Stimulated activated CD4-positive, alpha-beta T cell treated with anti-CD3 and anti-CD28 coated beads, Interleukin-1b, Interleukin-23, amount 100 ng/mL, for 24 hours (primary cell): ENCODE results near the gene BRF1.

Source experiments
- DNase-seq, 4 experiments: peaks; one replicate each; pipeline ENCODE4 v3.0.0-alpha.2; 2020; ENCODE audit warnings: low read depth in 4 of 4, low spot score in 1 of 4

BRF1 gene

DNA sequence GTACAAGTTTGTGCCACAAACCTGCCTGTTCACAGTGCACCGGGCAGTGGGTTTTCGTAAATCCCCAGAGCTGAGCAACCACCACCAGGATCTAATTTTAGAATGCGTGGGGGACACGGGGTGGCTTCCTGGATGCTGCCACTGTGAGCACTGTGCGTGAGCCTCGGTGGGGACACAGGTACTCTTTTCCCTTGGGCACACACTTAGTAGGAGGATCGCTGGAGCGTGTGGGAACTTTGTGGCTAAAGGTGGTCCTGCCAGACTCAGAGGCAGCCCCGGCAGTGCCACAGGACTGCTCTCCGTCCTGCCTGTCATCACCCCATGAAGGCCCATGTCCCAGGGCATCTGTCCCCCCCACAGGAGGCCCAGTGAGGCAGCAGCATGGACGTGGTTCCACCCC is 31.4 kb downstream of the BRF1 start:
- DNase-seq = no peak

DNA sequence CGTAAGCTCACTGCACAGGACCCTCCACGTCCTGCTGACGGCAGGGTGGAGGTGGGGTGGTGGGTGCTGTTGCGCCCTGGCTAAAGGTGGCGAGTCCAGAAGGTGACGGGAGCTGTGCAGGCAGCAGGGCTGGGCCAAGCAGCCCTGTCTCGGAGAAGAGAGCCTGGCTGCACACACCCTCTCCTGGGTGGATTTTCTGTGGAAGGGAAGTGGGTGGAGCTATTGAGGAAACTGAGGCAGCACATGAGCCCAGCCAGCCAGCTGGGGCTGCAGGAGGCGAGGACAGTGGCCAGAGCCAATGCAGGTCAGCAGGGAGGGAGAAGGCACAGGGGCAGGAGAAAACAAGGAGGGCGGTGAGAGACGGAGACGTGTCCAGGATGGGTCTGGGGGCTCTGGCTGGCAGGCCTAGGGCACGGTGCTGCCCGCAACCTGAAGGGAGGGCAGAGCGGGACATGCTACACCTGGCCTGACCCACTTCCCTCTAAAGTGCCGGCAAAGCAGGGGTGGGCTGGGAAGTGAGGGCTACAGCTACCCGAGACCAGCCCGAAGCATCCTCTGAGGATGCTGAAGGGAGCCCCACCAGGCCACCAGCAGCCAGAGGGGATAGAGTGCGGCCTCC is 32.0 kb downstream of the BRF1 start:
- DNase-seq = no peak

DNA sequence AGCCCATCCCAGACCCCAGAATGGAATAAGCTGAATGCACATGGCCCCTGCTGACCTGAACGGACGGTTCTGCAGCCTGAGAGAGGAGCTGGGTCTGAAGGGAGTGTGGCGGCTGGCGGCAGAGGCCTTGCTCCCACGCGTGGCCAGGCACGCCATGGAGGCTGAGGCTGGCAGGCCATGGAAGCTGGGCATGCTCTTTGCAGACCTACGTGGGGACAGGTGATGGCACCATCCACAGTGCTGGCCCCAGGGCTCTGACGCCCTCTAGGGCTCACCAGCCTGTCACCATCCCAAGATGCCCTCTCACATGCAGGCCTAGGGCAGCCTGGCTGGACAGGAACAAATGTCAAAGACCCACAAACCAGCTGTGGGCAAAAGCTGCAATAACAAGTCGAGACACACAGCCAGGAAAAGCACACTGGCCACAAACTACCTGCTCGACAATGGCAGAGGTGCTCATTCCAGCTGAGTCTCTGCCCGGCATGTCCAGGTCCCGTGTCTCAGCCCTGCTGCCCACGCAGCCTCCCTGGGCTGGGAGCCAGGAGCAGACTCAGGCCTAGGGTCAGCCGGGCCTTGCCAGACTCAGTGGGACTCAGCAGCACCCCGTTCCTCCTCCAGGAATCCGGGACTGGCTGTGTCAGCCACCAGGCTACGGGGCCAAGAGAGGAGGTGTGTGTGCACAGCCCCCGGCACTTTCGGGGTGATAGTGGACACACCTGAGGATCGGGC is 32.8 kb downstream of the BRF1 start:
- no peak for DNase-seq

DNA sequence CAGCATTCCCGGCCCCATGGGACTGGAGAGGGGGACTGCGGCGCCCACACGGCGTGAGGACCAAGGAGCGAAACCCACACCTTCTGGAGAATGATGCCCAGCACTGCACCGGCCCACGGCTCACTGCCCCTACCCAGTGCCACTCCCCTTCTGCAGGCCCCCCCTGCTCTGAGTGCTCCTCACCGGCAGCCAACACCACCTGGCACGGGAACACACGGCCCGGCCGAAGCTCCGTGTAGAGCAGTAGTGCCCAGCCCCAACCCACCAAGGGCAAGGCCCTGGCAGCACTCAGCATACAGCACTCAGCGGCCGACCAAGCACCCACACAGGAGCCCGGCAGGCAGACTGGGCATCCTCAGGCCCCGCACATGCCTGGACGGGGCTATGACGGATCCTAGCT is 39.0 kb downstream of the BRF1 start:
- DNase-seq = no peak

DNA sequence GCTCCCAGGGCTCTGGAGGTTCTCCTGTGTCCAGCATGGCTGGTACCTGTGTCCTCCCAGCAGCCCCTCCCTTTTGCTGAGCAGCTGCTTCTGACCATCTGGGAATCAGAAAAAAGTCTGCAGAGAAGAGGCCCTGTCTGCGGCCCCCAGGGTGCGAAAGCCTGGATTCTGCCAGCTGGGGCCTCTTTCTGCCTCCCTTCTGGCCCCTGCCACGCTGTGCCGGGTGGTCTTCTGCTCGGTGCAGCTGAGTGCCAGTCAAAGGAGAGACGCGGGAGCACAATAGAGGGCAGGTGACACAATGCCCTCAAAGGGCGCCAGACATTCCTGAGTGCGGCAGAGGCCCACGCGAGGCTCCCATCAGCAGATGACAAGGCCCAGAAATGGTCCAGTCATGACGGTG is 39.8 kb downstream of the BRF1 start:
- no peak for DNase-seq

DNA sequence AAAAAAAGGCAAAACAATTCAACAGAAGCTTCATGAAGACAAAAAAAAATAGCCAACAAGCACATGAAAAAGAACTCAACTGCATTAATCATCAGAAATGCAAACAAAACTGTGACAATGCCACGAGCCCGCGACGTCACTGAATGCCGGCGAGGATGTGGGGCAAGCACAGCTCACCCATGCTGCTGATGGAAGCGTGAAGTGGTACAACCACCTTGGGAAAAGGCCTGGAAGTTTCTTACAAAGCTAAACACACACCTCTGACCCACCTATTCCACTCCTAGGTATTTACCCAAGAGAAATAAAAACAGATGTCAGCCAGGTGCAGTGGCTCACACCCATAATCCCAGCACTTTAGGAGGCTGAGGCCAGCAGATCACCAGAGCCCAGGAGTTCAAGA is 42.0 kb downstream of the BRF1 start:
- no peak for DNase-seq

DNA sequence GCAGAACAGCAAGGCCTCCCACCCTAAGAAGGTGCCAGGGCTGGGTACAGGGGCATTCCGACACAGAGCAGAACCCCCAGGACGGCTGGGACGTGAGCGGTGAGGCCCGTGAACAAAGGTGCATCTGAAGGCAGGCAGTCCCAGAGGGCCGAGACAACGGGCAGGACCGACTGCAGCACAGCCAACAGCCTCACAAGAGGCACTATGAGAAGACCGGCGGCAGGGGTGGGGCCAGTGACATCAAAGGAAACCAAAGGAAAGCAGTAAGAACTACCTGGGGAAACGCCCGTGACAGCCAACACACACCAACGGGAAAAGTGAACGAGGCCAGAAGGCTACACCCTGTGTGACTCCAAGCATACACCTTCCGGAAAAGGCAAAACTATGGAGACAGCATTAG is 43.3 kb downstream of the BRF1 start:
- no peak for DNase-seq

DNA sequence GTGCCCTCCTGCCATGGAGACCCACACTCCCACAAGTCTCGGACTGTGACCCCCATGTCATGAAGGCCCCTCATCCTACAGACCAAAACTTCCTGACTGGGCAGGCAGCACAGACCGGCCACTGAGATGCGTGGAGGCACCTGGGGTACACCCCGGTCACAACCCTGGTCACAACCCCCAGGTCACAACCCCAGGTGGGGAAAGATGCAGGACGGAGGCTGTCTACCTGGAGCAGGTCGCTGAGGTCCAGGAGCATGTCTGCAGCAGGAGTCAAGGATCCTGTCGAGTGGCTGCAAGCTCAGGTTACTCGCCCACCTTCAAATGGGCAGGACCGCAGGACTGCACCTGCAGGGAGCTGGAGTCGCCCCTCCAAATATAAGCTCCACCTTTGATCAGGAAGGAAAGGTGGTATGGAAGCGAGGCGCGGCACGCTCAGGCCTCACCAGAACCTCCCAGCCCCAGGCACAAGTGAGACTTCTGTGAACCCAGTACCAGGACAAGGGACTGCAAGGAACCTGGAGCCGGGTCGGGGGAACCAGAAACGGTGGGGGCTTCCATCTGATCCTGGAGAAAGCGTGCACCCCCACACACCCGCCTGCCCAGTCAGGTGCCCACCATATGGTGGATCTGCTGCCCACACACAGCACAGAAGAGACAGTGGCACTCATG is 44.4 kb downstream of the BRF1 start:
- no peak for DNase-seq

DNA sequence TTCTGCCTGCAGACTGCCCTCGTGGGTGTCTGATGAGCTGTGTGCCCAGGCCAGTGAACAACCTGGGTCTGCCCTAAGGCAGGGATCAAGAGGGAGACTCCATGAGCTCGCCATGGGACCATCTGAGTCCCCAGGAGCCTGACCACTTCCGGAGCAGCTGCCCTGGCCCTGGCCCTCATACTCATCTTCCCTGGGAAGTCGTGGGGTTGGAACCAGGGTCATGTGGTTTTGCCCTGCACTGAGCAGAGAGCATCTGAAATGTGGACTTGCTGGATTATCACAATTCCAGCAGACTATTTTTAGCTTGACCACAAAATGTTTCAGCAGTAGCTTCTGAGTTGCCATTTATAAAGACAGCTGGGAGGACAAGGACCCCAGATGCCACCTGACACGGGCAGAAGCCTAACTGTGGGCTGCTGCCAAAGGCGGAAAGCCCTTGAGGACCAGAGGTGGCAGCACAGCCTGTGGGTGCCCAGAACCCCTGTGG is 45.7 kb downstream of the BRF1 start:
- no peak for DNase-seq

DNA sequence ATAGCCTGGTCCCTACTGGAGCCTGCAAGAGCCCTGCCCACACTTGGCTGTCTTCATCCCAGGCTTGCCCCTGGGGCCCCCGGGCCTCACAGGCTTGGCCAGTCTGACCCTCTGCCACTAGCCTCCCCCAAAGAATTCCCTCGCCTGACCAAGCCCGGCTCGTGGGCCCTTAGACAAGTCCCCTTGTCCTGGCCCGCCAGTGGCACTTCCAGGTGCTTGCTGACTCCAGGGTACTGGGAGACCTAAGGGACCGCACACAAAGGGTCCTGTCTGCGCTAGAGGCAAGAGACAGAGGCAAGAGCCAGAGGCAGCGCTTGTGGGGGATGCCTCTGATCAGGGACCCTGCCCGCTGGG is 47.5 kb downstream of the BRF1 start:
- DNase-seq = no peak

DNA sequence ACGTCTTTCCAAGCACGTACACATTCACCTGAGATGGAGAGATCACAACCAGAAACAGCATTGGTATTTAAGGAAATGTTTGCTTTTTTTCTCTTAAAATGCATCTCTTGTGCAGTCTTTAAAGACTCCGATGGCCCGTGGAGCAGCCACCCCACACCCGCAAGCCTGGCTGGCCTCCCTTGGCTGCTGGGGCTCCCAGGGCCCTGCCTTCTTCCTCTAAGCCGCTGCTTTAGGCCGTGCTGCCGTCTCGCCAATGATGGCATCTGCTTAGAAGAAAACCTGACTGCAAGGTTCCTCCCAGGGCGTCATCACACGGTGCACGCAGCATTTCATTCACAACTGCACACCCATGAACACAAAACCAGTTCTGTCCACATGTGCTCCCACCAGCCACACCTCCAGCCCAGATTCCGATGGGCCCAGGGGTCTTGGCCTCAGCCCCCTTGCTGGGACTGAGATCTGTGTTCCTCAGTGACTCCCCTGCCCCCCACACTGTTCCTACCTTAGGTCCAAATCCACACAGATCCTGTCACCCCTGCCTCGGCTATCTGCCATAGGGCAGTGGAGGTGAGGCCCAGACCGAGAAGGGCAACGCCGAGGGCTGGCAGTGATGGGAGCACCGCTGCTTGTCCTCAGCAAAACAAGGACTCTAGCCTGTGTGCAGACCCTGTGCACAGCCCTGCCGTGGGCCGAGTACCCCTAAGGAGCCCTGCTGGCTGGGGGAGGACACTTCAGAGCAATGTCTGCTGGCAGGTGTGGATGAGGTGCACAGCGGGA is 48.1 kb downstream of the BRF1 start:
- no peak for DNase-seq

DNA sequence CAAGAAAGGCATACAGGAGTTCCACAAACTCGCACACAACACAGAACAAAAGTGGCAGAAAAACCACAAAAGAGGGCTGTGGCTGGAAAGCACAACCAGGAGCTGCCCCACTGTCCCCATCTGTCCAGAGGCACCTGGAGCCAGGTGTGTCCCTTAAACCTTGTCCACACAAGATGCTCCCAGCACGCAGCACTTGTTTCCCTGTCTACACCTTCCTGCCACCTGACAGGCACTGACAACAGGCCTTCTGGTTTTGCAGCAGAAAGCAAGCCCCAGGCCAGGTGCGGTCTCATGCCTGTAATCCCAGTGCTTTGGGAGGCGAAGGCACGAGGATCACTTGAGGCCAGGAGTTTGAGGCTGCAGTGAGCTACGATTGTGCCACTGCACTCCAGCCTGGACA is 48.9 kb downstream of the BRF1 start:
- DNase-seq = no peak

DNA sequence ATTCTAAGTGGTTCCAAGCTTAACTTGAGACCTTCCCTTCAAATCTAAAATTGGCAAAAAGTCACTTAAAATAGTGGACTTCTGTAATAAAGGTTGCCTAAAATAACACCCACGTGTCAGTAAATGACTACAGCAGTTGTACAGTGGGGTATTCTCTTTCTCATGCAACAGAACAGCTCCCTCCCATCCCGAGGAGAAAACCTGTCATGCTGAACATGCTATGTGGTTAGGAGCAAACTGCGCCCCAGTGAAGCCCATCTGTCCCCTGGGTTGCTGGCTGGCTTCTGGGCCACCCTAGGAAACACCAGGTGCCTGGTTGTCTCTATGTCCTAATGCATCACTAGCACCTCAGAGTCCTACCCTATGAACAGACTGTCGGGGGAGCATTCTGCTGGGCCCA is 49.8 kb downstream of the BRF1 start:
- DNase-seq = no peak

DNA sequence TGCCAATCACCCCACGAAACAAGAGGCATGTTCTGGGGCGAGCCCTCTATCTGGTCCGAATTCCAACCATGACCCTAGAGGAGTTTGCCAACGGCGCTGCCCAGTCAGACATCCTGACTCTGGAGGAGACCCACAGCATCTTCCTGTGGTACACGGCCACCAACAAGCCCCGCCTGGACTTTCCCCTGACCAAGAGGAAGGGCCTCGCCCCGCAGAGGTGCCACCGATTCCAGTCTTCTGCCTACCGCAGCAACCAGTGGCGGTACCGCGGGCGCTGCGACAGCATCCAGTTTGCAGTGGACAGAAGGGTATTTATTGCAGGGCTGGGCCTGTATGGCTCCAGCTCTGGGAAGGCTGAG is 50.8 kb downstream of the BRF1 start:
- no peak for DNase-seq

DNA sequence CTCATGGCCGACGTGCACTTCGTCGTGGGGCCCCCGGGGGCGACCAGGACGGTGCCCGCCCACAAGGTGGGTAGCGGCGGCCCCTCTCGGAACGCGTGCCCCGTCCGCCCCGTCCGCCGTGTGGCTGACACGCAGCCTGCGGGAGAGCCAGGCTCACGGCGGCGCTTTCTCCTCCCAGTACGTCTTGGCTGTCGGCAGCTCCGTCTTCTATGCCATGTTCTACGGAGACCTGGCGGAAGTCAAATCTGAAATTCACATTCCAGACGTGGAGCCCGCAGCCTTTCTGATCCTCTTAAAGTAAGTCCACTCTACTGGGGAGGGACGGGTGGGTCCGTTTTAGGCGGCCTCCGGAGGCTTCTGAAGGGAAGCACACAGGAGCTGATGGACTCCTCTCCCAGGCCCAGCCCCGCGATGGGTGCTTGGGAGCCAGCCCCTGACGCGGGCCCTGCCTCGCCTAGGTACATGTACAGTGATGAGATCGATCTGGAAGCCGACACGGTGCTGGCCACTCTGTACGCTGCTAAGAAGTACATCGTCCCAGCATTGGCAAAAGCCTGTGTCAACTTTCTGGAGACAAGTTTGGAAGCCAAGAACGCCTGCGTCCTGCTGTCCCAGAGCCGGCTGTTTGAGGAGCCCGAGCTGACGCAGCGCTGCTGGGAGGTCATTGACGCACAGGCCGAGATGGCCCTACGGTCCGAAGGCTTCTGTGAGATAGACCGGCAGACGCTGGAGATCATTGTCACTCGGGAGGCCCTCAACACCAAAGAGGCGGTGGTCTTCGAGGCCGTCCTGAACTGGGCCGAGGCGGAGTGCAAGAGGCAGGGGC is 51.4 kb downstream of the BRF1 start:
- no peak for DNase-seq

DNA sequence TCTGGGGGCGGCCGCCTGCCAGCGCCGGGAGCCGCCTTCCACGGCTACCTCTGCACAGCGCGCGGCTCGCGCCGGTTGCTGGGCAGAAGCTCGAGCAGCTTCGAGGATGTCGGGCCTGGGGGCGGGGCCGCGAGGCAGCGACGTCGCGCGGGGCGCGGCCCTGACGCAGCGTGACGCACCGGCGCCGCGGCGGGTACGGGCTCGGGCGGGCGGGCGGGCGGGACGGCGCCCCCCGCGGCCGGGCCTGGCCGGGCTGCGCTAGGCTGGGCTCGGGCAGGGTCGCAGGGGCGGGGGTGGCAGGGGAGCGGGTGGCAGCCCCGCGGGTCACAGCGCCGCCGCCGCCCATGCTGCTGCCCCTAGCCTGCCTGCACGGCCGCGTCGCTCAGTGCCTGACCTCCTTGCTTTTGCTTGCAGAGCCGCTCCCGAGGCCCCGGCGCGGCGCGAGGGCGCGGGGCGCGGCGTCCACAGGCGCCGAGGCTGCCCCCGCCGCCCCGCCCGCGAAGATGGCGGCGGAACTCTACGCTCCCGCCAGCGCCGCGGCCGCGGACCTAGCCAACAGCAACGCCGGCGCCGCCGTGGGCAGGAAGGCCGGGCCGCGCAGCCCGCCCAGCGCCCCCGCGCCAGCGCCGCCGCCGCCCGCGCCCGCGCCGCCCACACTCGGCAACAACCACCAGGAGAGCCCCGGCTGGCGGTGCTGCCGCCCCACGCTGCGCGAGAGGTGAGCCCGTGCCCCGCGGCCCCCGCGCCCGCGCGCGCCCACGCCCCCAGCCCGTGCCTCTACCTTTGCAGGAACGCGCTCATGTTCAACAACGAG is 52.2 kb downstream of the BRF1 start, which contains the start of gene BTBD6:
Gene BTBD6 (plus strand): TSS at position 166 of the 814 bp plus-strand sequence. CDS start 179 bp downstream, at position 345.
- DNase-seq = peak; percentile 57 to 86 (median 76)

DNA sequence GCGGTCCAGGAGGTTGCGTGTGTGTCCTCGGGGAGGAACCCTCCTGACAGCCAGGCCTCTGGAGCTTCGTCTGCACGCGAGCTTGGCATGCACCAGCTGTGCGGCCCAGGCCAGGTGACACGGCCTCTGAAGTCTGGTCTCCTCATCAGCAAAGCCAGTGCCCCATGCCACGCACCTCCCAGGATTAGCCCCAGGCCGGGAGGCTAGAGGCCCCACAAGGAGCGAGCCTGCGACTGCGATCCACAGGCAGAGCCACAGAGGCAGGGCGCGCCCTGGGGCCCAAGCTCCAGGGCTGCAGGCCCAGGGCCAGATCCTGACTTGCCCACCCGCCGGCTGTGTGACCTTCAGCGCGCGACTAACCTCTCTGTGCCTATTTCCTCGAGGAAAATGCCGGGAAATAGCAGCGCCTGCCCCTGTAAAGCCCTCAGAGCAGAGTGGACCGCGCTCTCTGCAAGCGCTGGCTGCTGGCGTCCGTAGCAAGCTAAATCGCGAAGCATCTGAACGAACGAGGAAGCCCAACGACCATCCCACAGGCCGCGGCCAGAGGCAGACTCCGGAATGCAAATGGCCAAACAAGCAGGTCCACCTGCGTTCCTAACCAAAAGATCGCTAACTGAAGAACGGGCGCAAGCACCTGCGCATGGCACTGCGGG is 53.0 kb downstream of the BRF1 start:
- no peak for DNase-seq

DNA sequence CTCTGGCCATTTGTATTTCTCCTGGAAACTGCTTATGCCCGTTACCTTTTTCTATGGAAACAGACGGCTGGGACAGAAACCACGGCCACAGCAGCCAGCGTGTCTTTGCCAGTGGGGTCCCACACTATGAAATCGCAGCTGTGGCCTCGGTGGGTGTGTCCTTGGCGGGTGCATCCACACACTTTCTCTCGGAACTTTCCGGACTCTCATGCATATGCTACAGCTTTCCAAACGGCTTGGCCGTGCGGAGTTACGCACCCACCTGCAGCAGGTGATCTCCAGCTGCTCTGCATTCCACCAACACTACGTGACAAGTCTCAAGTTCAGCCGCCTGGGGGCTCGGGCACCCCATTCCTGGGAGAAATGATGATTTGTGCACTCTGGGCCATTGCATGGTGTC is 53.8 kb downstream of the BRF1 start:
- DNase-seq = no peak

DNA sequence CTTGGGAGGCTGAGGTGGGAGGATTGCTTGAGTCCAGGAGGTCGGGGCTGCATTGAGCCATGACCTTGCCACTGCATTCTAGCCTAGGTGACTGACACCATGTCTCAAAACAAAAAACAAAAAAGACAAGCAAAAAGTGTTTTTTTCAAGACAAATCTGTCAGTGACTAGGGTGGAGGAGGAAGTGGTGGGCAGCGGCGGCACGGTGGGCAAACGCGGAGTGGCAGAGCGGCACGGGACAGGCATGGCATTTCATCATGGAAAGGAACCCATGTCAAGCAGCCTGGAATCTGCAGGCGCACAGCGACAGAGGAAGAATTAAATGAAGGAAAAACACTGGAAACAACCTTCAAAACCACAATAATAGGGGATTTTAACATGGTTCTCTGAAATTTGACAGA is 56.5 kb downstream of the BRF1 start:
- DNase-seq = no peak

DNA sequence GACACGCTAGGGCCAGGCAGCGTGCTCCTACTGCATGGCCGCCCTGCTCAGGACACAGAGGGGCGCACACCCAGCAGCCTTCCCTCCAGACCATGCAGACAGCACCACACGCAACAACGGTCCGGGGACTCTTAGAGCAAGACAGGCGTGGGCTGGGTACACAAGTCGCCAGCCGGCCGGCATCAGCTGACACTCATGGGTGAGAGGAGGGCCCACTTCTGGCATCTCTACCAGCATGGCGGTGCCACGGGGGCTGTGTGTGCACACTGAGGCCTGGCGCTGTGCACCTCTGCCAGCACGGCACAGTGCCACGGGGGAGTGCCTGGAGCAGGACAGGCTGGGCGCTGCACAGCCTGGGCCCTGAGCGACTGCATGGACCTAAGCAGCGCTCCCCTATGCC is 59.2 kb downstream of the BRF1 start:
- DNase-seq = no peak
